SJSA1 (cell line): ENCODE results near the gene SCART1. TPM values are rescaled to one million over a fixed set of nuclear protein-coding genes. Genes with fewer than 3 reads are reported as not detected.
"Not testable (repeated sequence)": the region's sequence is repeated elsewhere in the genome, so short reads cannot be mapped to it uniquely, and the experiment has no call there.

ENCODE experiments used
- DNase-seq, 2 experiments: peaks; one replicate each; pipeline ENCODE4 v3.0.0-alpha.2; 2015 to 2020; ENCODE audit warnings: low spot score in 2 of 2, low read depth in 1 of 2
- H3K27ac ChIP-seq: fragments of 250-450 bp; sonication (Bioruptor Pico); 2 replicates; pipeline ENCODE4 v1.5.1; 2020; ENCODE audit warnings: mild to moderate bottlenecking, moderate library complexity
- H3K27me3 ChIP-seq: fragments of 250-450 bp; sonication (Bioruptor Pico); replicated peaks from 2 replicates; pipeline ENCODE4 v1.5.1; 2020; ENCODE audit warnings: mild to moderate bottlenecking, moderate library complexity
- H3K36me3 ChIP-seq: fragments of 250-450 bp; sonication (Bioruptor Pico); 2 replicates; pipeline ENCODE4 v1.5.1; 2020; ENCODE audit warnings: mild to moderate bottlenecking
- H3K4me1 ChIP-seq: fragments of 250-450 bp; sonication (Bioruptor Pico); replicated peaks from 2 replicates; pipeline ENCODE4 v1.6.1; 2021; ENCODE audit warnings: mild to moderate bottlenecking
- H3K4me3 ChIP-seq: fragments of 250-450 bp; sonication (Bioruptor Pico); 2 replicates; pipeline ENCODE4 v1.5.1; 2020; ENCODE audit warnings: mild to moderate bottlenecking
- H3K9me3 ChIP-seq: fragments of 250-450 bp; sonication (Bioruptor Pico); replicated peaks from 2 replicates; pipeline ENCODE4 v1.5.1; 2020; ENCODE audit warnings: mild to moderate bottlenecking
- total RNA-seq: library from RNA; depleted of rRNA; stranded (reverse); fragments of >200 nt; shearing (Covaris generic); gene quantifications from 2 replicates; pipeline ENCODE4 v1.2.3, GENCODE V29; 2014

SCART1 gene
- total RNA-seq, 1 experiment from 2014 or later: 0.18 TPM

GRCh38 chr10:133465950-133466474 is 12.3 kb downstream of the SCART1 start:
- H3K4me3 ChIP-seq: no peak overlapping the region
- DNase-seq: no peak
- H3K9me3 ChIP-seq: no peaks in the 10 kb centered on the region; the same call in none of the 2 replicates
- H3K36me3 ChIP-seq: no peaks in the 10 kb centered on the region
- no peak overlapping the region for H3K27ac ChIP-seq
- H3K27me3 ChIP-seq: no peaks in the 10 kb centered on the region
- H3K4me1 ChIP-seq: no peaks in the 10 kb centered on the region

DNA sequence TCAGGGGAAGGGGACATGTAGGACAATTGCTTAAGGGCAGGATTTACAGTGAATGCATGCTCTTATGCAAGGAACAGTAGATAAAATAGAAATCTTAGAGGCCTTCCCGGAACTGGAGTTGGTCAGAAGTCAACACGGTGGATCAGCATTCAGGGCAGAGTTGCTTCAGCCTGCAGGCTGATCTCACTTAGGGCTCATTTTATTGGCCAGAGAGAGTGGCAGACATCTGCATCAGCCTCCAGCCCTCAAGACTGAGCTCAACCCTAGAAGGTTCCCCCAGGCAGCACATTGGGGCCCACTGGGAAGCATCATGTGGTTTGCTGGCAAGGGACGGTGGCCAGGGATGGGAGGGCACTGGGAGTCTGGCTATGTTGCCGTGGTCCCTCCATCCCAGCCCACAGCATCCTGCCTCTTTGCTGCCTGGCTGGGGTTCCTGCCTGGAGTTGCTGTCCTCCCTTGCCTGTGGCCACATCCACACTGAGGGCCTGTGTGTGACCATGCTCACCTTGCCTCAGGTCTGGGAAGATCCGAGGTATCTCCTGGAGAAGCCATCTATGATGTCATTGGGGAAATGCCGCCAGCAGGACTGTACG is 13.0 kb downstream of the SCART1 start:
- H3K27me3 ChIP-seq: no peaks in the 10 kb centered on the region
- DNase-seq: no peak
- no peaks in the 10 kb centered on the region; the same call in 1 of the 2 replicates for H3K9me3 ChIP-seq
- H3K4me1 ChIP-seq: no peaks in the 10 kb centered on the region
- no peak overlapping the region for H3K27ac ChIP-seq
- H3K36me3 ChIP-seq: no peaks in the 10 kb centered on the region
- no peak overlapping the region for H3K4me3 ChIP-seq

DNA sequence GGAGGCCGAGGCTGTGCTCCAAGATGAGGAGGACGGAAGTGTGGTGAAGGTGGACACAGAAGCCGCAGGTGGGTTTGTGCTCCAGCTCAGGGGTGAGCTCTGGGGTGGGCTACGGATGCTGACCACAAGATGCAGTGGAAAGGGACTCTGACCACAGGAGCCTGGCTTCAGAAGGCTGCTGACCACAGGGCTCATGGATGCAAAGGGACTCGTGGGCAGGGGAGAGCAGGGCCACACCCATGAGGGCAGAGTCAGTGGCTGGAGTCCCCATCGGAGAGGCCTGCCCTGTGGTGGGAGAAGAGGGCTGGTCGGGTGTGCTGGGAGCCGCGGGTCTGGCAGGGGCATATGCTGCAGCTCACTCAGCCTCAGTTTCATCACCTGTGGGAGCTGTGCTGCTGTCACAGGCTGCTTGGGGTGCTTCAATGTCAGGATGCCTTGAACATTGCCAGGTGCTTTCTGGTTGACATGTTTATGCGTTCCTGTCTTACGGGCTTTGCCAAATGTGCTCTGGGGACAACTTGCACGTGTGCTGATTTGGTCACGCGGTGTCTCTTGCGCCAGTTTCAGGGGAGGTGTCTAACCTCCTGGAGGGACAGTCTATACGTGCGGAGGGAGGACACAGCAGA is 13.7 kb downstream of the SCART1 start:
- H3K4me1 ChIP-seq: no peaks in the 10 kb centered on the region

GRCh38 chr10:133469205-133469604 is 15.5 kb downstream of the SCART1 start:
- H3K27me3 ChIP-seq, H3K9me3 ChIP-seq: not testable (repeated sequence)

More for the DNA sequence above, 13.7 kb downstream of the SCART1 start:
- Histone ChIP-seq H3K9me3 (no peaks in the 10 kb centered on the region; the same call in 1 of the 2 replicates), H3K36me3 (no peaks in the 10 kb centered on the region), H3K4me3 (no peak overlapping the region), H3K27me3 (no peaks in the 10 kb centered on the region), H3K27ac (no peak overlapping the region)
- no peak for DNase-seq

GRCh38 chr10:133471300-133472109 is 17.8 kb downstream of the SCART1 start:
- Histone ChIP-seq H3K36me3 (no peaks in the 10 kb centered on the region), H3K4me3 (no peak overlapping the region), H3K9me3 (no peaks in the 10 kb centered on the region), H3K4me1 (no peaks in the 10 kb centered on the region), H3K27me3 (no peaks in the 10 kb centered on the region), H3K27ac (no peak overlapping the region)
- DNase-seq: no peak

More at GRCh38 chr10:133469205-133469604, 15.5 kb downstream of the SCART1 start:
- not testable (repeated sequence) for H3K4me3 ChIP-seq, H3K4me1 ChIP-seq, DNase-seq, H3K36me3 ChIP-seq, H3K27ac ChIP-seq

GRCh38 chr10:133473270-133473669 is 19.5 kb downstream of the SCART1 start:
- no peak overlapping the region for H3K27ac ChIP-seq
- no peaks in the 10 kb centered on the region for H3K4me1 ChIP-seq
- H3K27me3 ChIP-seq: no peaks in the 10 kb centered on the region
- no peaks in the 10 kb centered on the region for H3K36me3 ChIP-seq
- H3K4me3 ChIP-seq: no peak overlapping the region
- no peak for DNase-seq
- H3K9me3 ChIP-seq: no peaks in the 10 kb centered on the region

GRCh38 chr10:133474027-133474426 is 20.3 kb downstream of the SCART1 start:
- Histone ChIP-seq H3K27me3 (no peaks in the 10 kb centered on the region), H3K27ac (no peak overlapping the region), H3K36me3 (no peaks in the 10 kb centered on the region), H3K9me3 (no peaks in the 10 kb centered on the region), H3K4me1 (no peaks in the 10 kb centered on the region), H3K4me3 (no peak overlapping the region)
- no peak for DNase-seq

- Histone ChIP-seq H3K27me3 (no peaks in the 10 kb centered on the region), H3K4me1 (no peaks in the 10 kb centered on the region), H3K4me3 (no peak overlapping the region), H3K36me3 (no peaks in the 10 kb centered on the region), H3K27ac (no peak overlapping the region), H3K9me3 (no peaks in the 10 kb centered on the region)
- DNase-seq: no peak
Observed at GRCh38 chr10:133474665-133475424, 21.1 kb downstream of the SCART1 start.

DNA sequence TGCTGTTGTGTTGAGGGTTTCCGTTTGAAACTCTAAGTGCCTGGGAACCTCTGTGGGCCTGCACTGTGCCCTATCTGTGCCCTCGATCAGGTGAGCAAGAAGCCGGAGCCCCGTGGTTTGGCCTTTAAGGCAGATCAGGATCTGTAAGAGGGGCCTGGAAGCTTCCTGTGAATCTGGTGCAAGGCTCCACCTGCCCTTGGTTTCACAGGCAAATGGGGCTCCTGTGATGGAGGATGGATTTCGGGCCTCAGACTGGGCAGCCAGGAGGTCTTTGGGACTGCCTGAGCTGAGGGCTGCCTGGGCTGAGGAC is 21.6 kb downstream of the SCART1 start:
- no peak overlapping the region for H3K4me3 ChIP-seq
- H3K9me3 ChIP-seq: no peaks in the 10 kb centered on the region
- no peaks in the 10 kb centered on the region for H3K36me3 ChIP-seq
- no peaks in the 10 kb centered on the region for H3K27me3 ChIP-seq
- DNase-seq: no peak
- H3K27ac ChIP-seq: no peak overlapping the region
- H3K4me1 ChIP-seq: no peaks in the 10 kb centered on the region

- H3K27ac ChIP-seq: no peak overlapping the region
- H3K9me3 ChIP-seq: no peaks in the 10 kb centered on the region
- no peak overlapping the region for H3K4me3 ChIP-seq
- H3K36me3 ChIP-seq: no peaks in the 10 kb centered on the region
- H3K27me3 ChIP-seq: no peaks in the 10 kb centered on the region
- no peaks in the 10 kb centered on the region for H3K4me1 ChIP-seq
- no peak for DNase-seq
Observed at GRCh38 chr10:133475821-133476640, 22.3 kb downstream of the SCART1 start.

DNA sequence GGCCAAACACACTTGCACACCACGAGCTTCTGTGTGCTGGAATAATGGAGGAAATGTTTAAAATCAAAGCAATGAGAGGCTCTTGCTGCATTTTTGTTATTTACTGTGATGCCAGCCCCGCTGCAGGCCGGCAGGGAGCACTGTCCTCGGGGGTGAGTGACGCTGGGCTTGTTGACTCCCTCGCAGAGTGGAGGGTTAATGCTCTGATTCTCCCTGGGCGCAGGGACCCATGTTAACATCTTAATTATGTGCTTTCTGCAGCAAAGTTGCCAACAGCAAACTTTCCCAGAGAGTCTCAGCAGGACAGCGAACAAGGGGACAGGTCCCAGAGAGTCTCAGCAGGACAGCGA is 22.9 kb downstream of the SCART1 start:
- Histone ChIP-seq H3K36me3 (no peaks in the 10 kb centered on the region), H3K27ac (no peak overlapping the region), H3K4me3 (no peak overlapping the region), H3K27me3 (no peaks in the 10 kb centered on the region), H3K9me3 (no peaks in the 10 kb centered on the region), H3K4me1 (no peaks in the 10 kb centered on the region)
- DNase-seq: no peak

GRCh38 chr10:133481086-133481643 is 27.4 kb downstream of the SCART1 start:
- no peaks in the 10 kb centered on the region; the same call in 1 of the 2 replicates for H3K9me3 ChIP-seq
- H3K4me1 ChIP-seq: no peaks in the 10 kb centered on the region
- no peak for DNase-seq
- H3K36me3 ChIP-seq: no peaks in the 10 kb centered on the region
- H3K27me3 ChIP-seq: no peaks in the 10 kb centered on the region
- no peak overlapping the region for H3K4me3 ChIP-seq
- H3K27ac ChIP-seq: no peak overlapping the region

- DNase-seq: no peak
- H3K27ac ChIP-seq: no peak overlapping the region
- no peaks in the 10 kb centered on the region; the same call in 1 of the 2 replicates for H3K9me3 ChIP-seq
- no peaks in the 10 kb centered on the region for H3K36me3 ChIP-seq
- no peaks in the 10 kb centered on the region for H3K4me1 ChIP-seq
- no peak overlapping the region for H3K4me3 ChIP-seq
- H3K27me3 ChIP-seq: no peaks in the 10 kb centered on the region
Observed at GRCh38 chr10:133481657-133482056, 27.9 kb downstream of the SCART1 start.
